Skin of body (tissue), 3 donors: ENCODE data around the gene SLC2A1. TPM values are rescaled to one million over a fixed set of nuclear protein-coding genes. Genes with fewer than 3 reads are reported as not detected.
"Not testable (repeated sequence)": the region's sequence is repeated elsewhere in the genome, so short reads cannot be mapped to it uniquely, and the experiment has no call there.

ENCODE experiments used
- DNase-seq: peaks from one replicate; lab custom pipeline; 2025; lab: John Stamatoyannopoulos, UW
- small RNA-seq: library from RNA; depleted of rRNA; stranded (forward); fragments of <200 nt; gene quantifications from one replicate; pipeline ENCODE3, GENCODE V24; 2014; ENCODE audit warnings: low replicate concordance
- total RNA-seq: library from RNA; depleted of rRNA; stranded (reverse); fragments of >200 nt; gene quantifications from one replicate; pipeline ENCODE4 v1.2.3, GENCODE V29; 2014

The SLC2A1 gene
- total RNA-seq, 1 donor from 2014 or later = 76.7 TPM

GRCh38 chr1:42908046-42908445 lies 50.6 kb downstream of the SLC2A1 start:
- DNase-seq = no peak

GRCh38 chr1:42904434-42904833 lies 54.2 kb downstream of the SLC2A1 start:
- DNase-seq = no peak

- DNase-seq = not testable (repeated sequence)
Measured at GRCh38 chr1:42899960-42900359, 58.7 kb downstream of the SLC2A1 start.

GRCh38 chr1:42891465-42892138 lies 67.1 kb downstream of the SLC2A1 start:
- no peak for DNase-seq

- no peak for DNase-seq
Measured at GRCh38 chr1:42889264-42889663, 69.4 kb downstream of the SLC2A1 start.

GRCh38 chr1:42888013-42888633 lies 70.5 kb downstream of the SLC2A1 start:
- no peak for DNase-seq

- DNase-seq = no peak
Measured at GRCh38 chr1:42887366-42887765, 71.3 kb downstream of the SLC2A1 start.

- no peak for DNase-seq
Measured at GRCh38 chr1:42886800-42887199, 71.9 kb downstream of the SLC2A1 start.

- DNase-seq = no peak
Measured at GRCh38 chr1:42886046-42886739, 72.5 kb downstream of the SLC2A1 start.

- no peak for DNase-seq
Measured at GRCh38 chr1:42880384-42880783, 78.3 kb downstream of the SLC2A1 start.

GRCh38 chr1:42877380-42877779 lies 81.3 kb downstream of the SLC2A1 start:
- DNase-seq = no peak

- no peak for DNase-seq
Measured at GRCh38 chr1:42876009-42876408, 82.7 kb downstream of the SLC2A1 start.

Small RNAs within 50 kb of the gene (small RNA-seq; reads per million reads assigned to genes)
- not detected for gene RNU6-880P

Other genes with a start within 250 kb of the SLC2A1 start
- 2.7 TPM for gene CLDN19, start 218.6 kb downstream of the SLC2A1 start, total RNA-seq
- 74.8 TPM for gene P3H1, start 191.8 kb downstream of the SLC2A1 start, total RNA-seq
- 5.2 TPM for gene C1orf50, start 191.6 kb downstream of the SLC2A1 start, total RNA-seq
- gene TMEM269, start 173.9 kb downstream of the SLC2A1 start, total RNA-seq = 0.10 TPM
- gene ERMAP, start 141.7 kb downstream of the SLC2A1 start, total RNA-seq = 10.9 TPM
- gene SVBP, start 141.5 kb downstream of the SLC2A1 start, total RNA-seq = 23.7 TPM
- gene ZNF691, start 112.3 kb downstream of the SLC2A1 start, total RNA-seq = 7.7 TPM
- 33.5 TPM for gene EBNA1BP2, start 213.4 kb upstream of the SLC2A1 start, total RNA-seq
- 0.39 TPM for gene CFAP57, start 213.5 kb upstream of the SLC2A1 start, total RNA-seq